HepG2 (cell line): ENCODE data around the gene SOX11. TPM values are rescaled to one million over a fixed set of nuclear protein-coding genes. Genes with fewer than 3 reads are reported as not detected.

Experiments
- ATAC-seq: fragments of 200-7000 bp; cut with Tn5 transposase; 3 replicates; pipeline ENCODE4 v1.9.1; 2020; ENCODE audit warnings: mild to moderate bottlenecking, moderate library complexity
- BruUV-seq: library from RNA; stranded (reverse); fragments of 400-500 nt; replicated peaks from 2 replicates; lab custom pipeline; 2021; lab: Mats Ljungman, UMichigan
- CTCF ChIA-PET: fragments of 300-600 bp; formaldehyde crosslinking; extraction: SDS; loops from one replicate; lab custom pipeline; 2021; ENCODE audit warnings: low total read pairs, inconsistent platforms, low intra/inter-chr PET ratio; lab: Yijun Ruan, JAX
- POLR2A ChIA-PET: fragments of 350-600 bp; sonication (Branson Sonifier 250); formaldehyde crosslinking; loops from one replicate; lab custom pipeline; 2020; ENCODE audit warnings: antibody characterized with exemption, inconsistent platforms; lab: Yijun Ruan, JAX
- DNase-seq: peaks from one replicate; pipeline ENCODE4 v3.0.0-alpha.2; 2015; ENCODE audit warnings: low spot score
- FAIRE-seq: peaks from 3 replicates; lab custom pipeline; 2011; peaks lifted over from hg19 to GRCh38; lab: Jason Lieb, UNC
- H2AFZ ChIP-seq: one replicate; pipeline ENCODE4 v1.6.1; 2011; ENCODE audit warnings: low read length, inconsistent platforms
- H3K27ac ChIP-seq: fragments of 300-600 bp; 3 replicates; pipeline ENCODE4 v1.8.0; 2011; ENCODE audit warnings: mixed run types, mild to moderate bottlenecking, mixed read lengths, low read length, inconsistent platforms; ENCODE audit not compliant: insufficient read depth; ENCODE audit errors: extremely low read length
- H3K27me3 ChIP-seq, 2 experiments: fragments of 200-600 bp in 1 of 2; 2 replicates in 1 of 2; 3 replicates in 1 of 2; pipeline versions ENCODE4 v1.6.0 to v1.8.0; 2011; ENCODE audit warnings: low read length in 2 of 2, mild to moderate bottlenecking in 2 of 2, moderate library complexity in 2 of 2, inconsistent platforms in 1 of 2; ENCODE audit not compliant: insufficient read depth in 2 of 2, control insufficient read depth in 1 of 2
- H3K36me3 ChIP-seq, 2 experiments: fragments of 200-600 bp in 1 of 2; replicated peaks in 1 of 2; 2 replicates in 1 of 2; 3 replicates in 1 of 2; pipeline versions ENCODE4 v1.5.1 to v1.8.0; 2011; ENCODE audit warnings: low read length in 2 of 2, inconsistent platforms in 1 of 2; ENCODE audit not compliant: insufficient read depth in 2 of 2, control insufficient read depth in 1 of 2
- H3K4me1 ChIP-seq: 2 replicates; pipeline ENCODE4 v1.5.1; 2012; ENCODE audit warnings: low read length, inconsistent platforms; ENCODE audit not compliant: insufficient read depth
- H3K4me2 ChIP-seq: 2 replicates; pipeline ENCODE4 v1.6.0; 2011; ENCODE audit warnings: low read depth, low read length, inconsistent platforms
- H3K4me3 ChIP-seq, 3 experiments: fragments of 200-600 bp in 1 of 3; sonication (generic), shearing (Covaris generic) in 1 of 3; replicated peaks in 1 of 3; 2 replicates each; pipeline ENCODE4 v1.5.1; 2011 to 2016; ENCODE audit warnings: low read length in 3 of 3, inconsistent platforms in 2 of 3, low read depth in 2 of 3, mild to moderate bottlenecking in 2 of 3, control low read depth in 1 of 3, mixed read lengths in 1 of 3; ENCODE audit not compliant: insufficient read depth in 1 of 3
- H3K79me2 ChIP-seq: one replicate; pipeline ENCODE4 v1.6.1; 2011; ENCODE audit warnings: low read length, inconsistent platforms; ENCODE audit not compliant: insufficient read depth
- H3K9ac ChIP-seq: 2 replicates; pipeline ENCODE4 v1.6.0; 2011; ENCODE audit warnings: mild to moderate bottlenecking, low read depth, low read length, inconsistent platforms; ENCODE audit not compliant: insufficient read depth
- H3K9me3 ChIP-seq: 2 replicates; pipeline ENCODE4 v1.5.1; 2012; ENCODE audit warnings: mild to moderate bottlenecking, low read length
- H4K20me1 ChIP-seq: 2 replicates; pipeline ENCODE4 v1.6.0; 2011; ENCODE audit warnings: inconsistent platforms, mild to moderate bottlenecking, low read length, moderate library complexity; ENCODE audit not compliant: insufficient read depth
- MEF2D ChIP-seq: sonication (generic); formaldehyde crosslinking; IDR thresholded peaks from 2 replicates; pipeline ENCODE4 v1.5.1; 2020; ENCODE audit warnings: mild to moderate bottlenecking, missing genetic modification reagents
- NCOA1 ChIP-seq: sonication (generic); formaldehyde crosslinking; IDR thresholded peaks from 2 replicates; pipeline ENCODE4 v1.9.0; 2021; ENCODE audit warnings: missing genetic modification reagents
- RERE ChIP-seq: IDR thresholded peaks from 2 replicates; pipeline ENCODE4 v1.6.1; 2016; ENCODE audit warnings: low read depth, missing genetic modification reagents, missing compliant biosample characterization
- SP140L ChIP-seq: sonication (generic); formaldehyde crosslinking; IDR thresholded peaks from 2 replicates; pipeline ENCODE4 v1.4.0; 2020; ENCODE audit warnings: missing genetic modification reagents, borderline replicate concordance
- ZNF180 ChIP-seq: sonication (generic); formaldehyde crosslinking; IDR thresholded peaks from 2 replicates; pipeline ENCODE4 v1.4.0; 2020; ENCODE audit warnings: low read depth, missing genetic modification reagents, borderline replicate concordance
- ZNF496 ChIP-seq: sonication (generic); formaldehyde crosslinking; IDR thresholded peaks from 2 replicates; pipeline ENCODE4 v1.8.1; 2023; ENCODE audit warnings: mild to moderate bottlenecking, moderate library complexity, missing genetic modification reagents; ENCODE audit not compliant: insufficient replicate concordance
- ZNF543 ChIP-seq: sonication (generic); formaldehyde crosslinking; IDR thresholded peaks from 2 replicates; pipeline ENCODE4 v1.4.0; 2020; ENCODE audit warnings: mild to moderate bottlenecking, missing genetic modification reagents
- ZNF589 ChIP-seq: sonication (generic); formaldehyde crosslinking; conservative IDR thresholded peaks from 2 replicates; pipeline ENCODE4 v1.8.0; 2022; ENCODE audit warnings: mild to moderate bottlenecking, moderate library complexity, missing genetic modification reagents
- ZNF615 ChIP-seq: sonication (generic); formaldehyde crosslinking; IDR thresholded peaks from 2 replicates; pipeline ENCODE4 v1.5.0; 2020; ENCODE audit warnings: mild to moderate bottlenecking, missing genetic modification reagents, borderline replicate concordance
- ZNF713 ChIP-seq: sonication (generic); formaldehyde crosslinking; IDR thresholded peaks from 2 replicates; pipeline ENCODE4 v1.4.0; 2020; ENCODE audit warnings: mild to moderate bottlenecking, missing genetic modification reagents
- WGBS: methylation state at CpG from one replicate; pipeline ENCODE4 v1.1.6; 2017; ENCODE audit warnings: low lambda C conversion rate; 5-methylcytosine and 5-hydroxymethylcytosine counted together
- in situ Hi-C: cut with HindIII; loops from 2 replicates; pipeline ENCODE4 v1.10.0; 2017; ENCODE audit warnings: low pct_unique_long_range_greater_than_20kb; ENCODE audit not compliant: extremely low pct_ligation_motif_present
- intact Hi-C: fragments of 100-400 bp; cut with micrococcal nuclease; formaldehyde crosslinking; loops from one replicate; pipeline ENCODE4 v1.10.0; 2022; ENCODE audit not compliant: unreplicated experiment
- polyA plus RNA-seq, 8 experiments: library from polyadenylated mRNA; depleted of rRNA in 3 of 8; stranded (reverse) in 7 of 8; unstranded in 1 of 8; fragments of >200 nt; fragmentation: Illumina TruSeq in 4 of 8; extraction: Trizol in 4 of 8; gene quantifications; 2 replicates each; pipeline versions ENCODE4 v1.2.1 to v1.2.3, GENCODE V29; 2011 to 2016; ENCODE audit warnings: low read depth in 4 of 8, missing spikeins in 1 of 8, mixed read lengths in 1 of 8; ENCODE audit not compliant: insufficient read depth in 1 of 8
- total RNA-seq, 5 experiments: library from RNA; depleted of rRNA; stranded (reverse); fragments of >200 nt; fragmentation: Illumina TruSeq; extraction: Trizol; gene quantifications; 2 replicates each; pipeline ENCODE4 v1.2.3, GENCODE V29; 2016; ENCODE audit warnings: low read depth in 1 of 5

SOX11 gene
- total and polyA plus RNA-seq, 2 of the 13 experiments (the other 11 are each of a cell fraction or from before 2014, with no cell fraction given) = not detected

- intact Hi-C loops = no loop called here
- Histone ChIP-seq H3K79me2 (no peaks in the 10 kb centered on the region), H3K4me1 (no peaks in the 10 kb centered on the region), H3K4me3 (no peak overlapping the region), H2AFZ (no peak overlapping the region), H3K27me3 (no peaks in the 10 kb centered on the region; a peak in 1 of 5 replicates), H4K20me1 (no peaks in the 10 kb centered on the region), H3K9me3 (no peaks in the 10 kb centered on the region), H3K36me3 (no peaks in the 10 kb centered on the region), H3K9ac (no peak overlapping the region), H3K27ac (no peak overlapping the region), H3K4me2 (no peak overlapping the region)
- ATAC-seq (no peak), FAIRE-seq (no peak), DNase-seq (no peak)
- BruUV-seq = no TSS peak
- 0% methylated on average over 4 of the region's 4 CpGs for WGBS
- POLR2A ChIA-PET = no interaction called here
- CTCF ChIA-PET = no interaction called here
- TF ChIP-seq ZNF713 = no peak
- TF ChIP-seq RERE (CRISPR knock-in tag) = no peak
- TF ChIP-seq ZNF496 (CRISPR knock-in tag) = no peak
- no peak for TF ChIP-seq MEF2D
- TF ChIP-seq NCOA1 (CRISPR knock-in tag) = no peak
- no peak for TF ChIP-seq ZNF589 (CRISPR knock-in tag)
- TF ChIP-seq SP140L (CRISPR knock-in tag) = no peak
- no peak for TF ChIP-seq ZNF543 (CRISPR knock-in tag)
- TF ChIP-seq ZNF615 (CRISPR knock-in tag) = no peak
- no peak for TF ChIP-seq ZNF180 (CRISPR knock-in tag)
- in situ Hi-C loops = no loop called here
These were observed 25.4 kb upstream of the SOX11 start for GRCh38 chr2:5666798-5667197.
